A549 (cell line): ENCODE data around the gene EFHD1.

ENCODE experiments used
- BHLHE40 ChIP-seq: IDR thresholded peaks from 2 replicates; pipeline ENCODE4 v1.6.1; 2012; ENCODE audit warnings: low read depth, low read length, inconsistent platforms
- CTCF ChIP-seq: fragments of >200 bp; sonication (Bioruptor Twin); formaldehyde crosslinking; IDR thresholded peaks from 3 replicates; pipeline ENCODE4 v1.5.1; 2016
- MAFK ChIP-seq: fragments of 450-650 bp; IDR thresholded peaks from 2 replicates; pipeline ENCODE4 v1.6.1; 2014; ENCODE audit not compliant: partially characterized antibody
- MAX ChIP-seq: IDR thresholded peaks from 2 replicates; pipeline ENCODE4 v1.6.1; 2012
- RAD21 ChIP-seq, 2 experiments: fragments of >200 bp in 1 of 2; sonication (Bioruptor Twin) in 1 of 2; formaldehyde crosslinking in 1 of 2; IDR thresholded peaks in 1 of 2; conservative IDR thresholded peaks in 1 of 2; 2 replicates in 1 of 2; 3 replicates in 1 of 2; pipeline ENCODE4 v1.6.1; 2012 to 2018; ENCODE audit warnings: inconsistent platforms in 1 of 2
- RCOR1 ChIP-seq: fragments of 150-350 bp; IDR thresholded peaks from 2 replicates; pipeline ENCODE4 v1.6.1; 2014; ENCODE audit warnings: antibody characterized with exemption, low read length, low read depth
- RNF2 ChIP-seq: fragments of 200-600 bp; sonication (generic); IDR thresholded peaks from 2 replicates; pipeline ENCODE4 v1.6.1; 2016; ENCODE audit warnings: low read depth, mild to moderate bottlenecking, antibody characterized with exemption, moderate library complexity, borderline replicate concordance
- ZFP36 ChIP-seq: fragments of 450-650 bp; IDR thresholded peaks from 2 replicates; pipeline ENCODE4 v1.6.1; 2014; ENCODE audit warnings: borderline replicate concordance; ENCODE audit not compliant: partially characterized antibody
- ZNF302 ChIP-seq: fragments of 250-450 bp; sonication (Bioruptor Pico); IDR thresholded peaks from 2 replicates; pipeline ENCODE4 v1.9.0; 2021; ENCODE audit warnings: inconsistent platforms, mild to moderate bottlenecking, moderate library complexity

- TF ChIP-seq BHLHE40 (no peak), MAFK (no peak), CTCF (no peak), MAX (no peak), ZNF302 (CRISPR knock-in tag) (no peak), ZFP36 (no peak), RCOR1 (no peak), RNF2 (no peak), RAD21 (conservative IDR thresholded peaks at IDR 0.05 in 1 of 2, IDR thresholded peaks at IDR 0.05 in 1 of 2) (no peak)
These were observed 87.9 kb downstream of the EFHD1 start for GRCh38 chr2:232721261-232721660.
